GM18951 (cell line): ENCODE data around the gene MYOZ1.

Experiments
- POLR2A ChIP-seq: IDR thresholded peaks from 4 replicates; pipeline ENCODE4 v1.6.1; 2011; ENCODE audit warnings: mild to moderate bottlenecking; ENCODE audit not compliant: insufficient read length, insufficient read depth; ENCODE audit errors: extremely low read depth
- in situ Hi-C: fragments of 300-500 bp; cut with MboI; formaldehyde crosslinking; loops from one replicate; pipeline ENCODE4 v1.12.0; 2022; ENCODE audit warnings: low sequenced_read_pairs, mixed read lengths, inconsistent platforms; ENCODE audit not compliant: unreplicated experiment

Gene MYOZ1

GRCh38 chr10:73597346-73597745, 43.9 kb downstream of the MYOZ1 start:
- TF ChIP-seq POLR2A: no peak
- in situ Hi-C loops: no loop called here

- no peak for TF ChIP-seq POLR2A
- in situ Hi-C loops: no loop called here
These were observed 47.5 kb downstream of the MYOZ1 start for GRCh38 chr10:73593812-73594211.

- TF ChIP-seq POLR2A: no peak
- in situ Hi-C loops: no loop called here
These were observed 48.2 kb downstream of the MYOZ1 start for GRCh38 chr10:73593110-73593509.

- in situ Hi-C loops: no loop called here
- no peak for TF ChIP-seq POLR2A
These were observed 49.2 kb downstream of the MYOZ1 start for GRCh38 chr10:73591935-73592699.

- no peak for TF ChIP-seq POLR2A
- in situ Hi-C loops: no loop called here
These were observed 50.1 kb downstream of the MYOZ1 start, which contains the start of gene USP54 for GRCh38 chr10:73590881-73591799. Gene USP54, minus strand, starts transcription at chr10:73591342. Its CDS starts 15,684 bp downstream, at chr10:73575658.

GRCh38 chr10:73589563-73590126, 51.6 kb downstream of the MYOZ1 start:
- in situ Hi-C loops: no loop called here
- TF ChIP-seq POLR2A: no peak

- in situ Hi-C loops: no loop called here
These were observed 52.6 kb downstream of the MYOZ1 start for GRCh38 chr10:73588656-73589055.

GRCh38 chr10:73586583-73586984, 54.7 kb downstream of the MYOZ1 start:
- TF ChIP-seq POLR2A: no peak
- in situ Hi-C loops: no loop called here

More at GRCh38 chr10:73588656-73589055, 52.6 kb downstream of the MYOZ1 start:
- no peak for TF ChIP-seq POLR2A

- in situ Hi-C loops: no loop called here
- no peak for TF ChIP-seq POLR2A
These were observed 55.9 kb downstream of the MYOZ1 start for GRCh38 chr10:73585327-73585726.

- in situ Hi-C loops: no loop called here
- no peak for TF ChIP-seq POLR2A
These were observed 56.5 kb downstream of the MYOZ1 start for GRCh38 chr10:73584737-73585136.

GRCh38 chr10:73581918-73582317, 59.4 kb downstream of the MYOZ1 start:
- in situ Hi-C loops: no loop called here
- TF ChIP-seq POLR2A: no peak
